GM12878 (cell line): ENCODE data around the gene SPINDOC. TPM values are rescaled to one million over a fixed set of nuclear protein-coding genes. Genes with fewer than 3 reads are reported as not detected.

ENCODE experiments used
- ATF7 ChIP-seq: fragments of 450-650 bp; IDR thresholded peaks from 2 replicates; pipeline ENCODE4 v1.6.1; 2016; ENCODE audit warnings: low read depth, mild to moderate bottlenecking
- BCL11A ChIP-seq: IDR thresholded peaks from 2 replicates; pipeline ENCODE4 v1.6.1; 2011; ENCODE audit warnings: low read depth, low read length
- CBFB ChIP-seq: IDR thresholded peaks from 2 replicates; pipeline ENCODE4 v1.6.1; 2016; ENCODE audit warnings: antibody characterized with exemption, low read depth
- CEBPB ChIP-seq, 2 experiments: fragments of 150-350 bp in 1 of 2; IDR thresholded peaks; 2 replicates each; pipeline ENCODE4 v1.6.1; 2012 to 2014; ENCODE audit warnings: low read depth in 2 of 2, low read length in 2 of 2, borderline replicate concordance in 1 of 2, inconsistent platforms in 1 of 2
- E2F4 ChIP-seq: IDR thresholded peaks from 2 replicates; pipeline ENCODE4 v1.6.1; 2012; ENCODE audit warnings: low read depth, low read length, improper control_type of control experiment
- HDAC2 ChIP-seq: fragments of 200-600 bp; sonication (generic); IDR thresholded peaks from 2 replicates; pipeline ENCODE4 v1.6.1; 2017
- IKZF1 ChIP-seq: fragments of 450-650 bp; conservative IDR thresholded peaks from 2 replicates; pipeline ENCODE4 v1.6.1; 2017; ENCODE audit warnings: antibody characterized with exemption, mild to moderate bottlenecking
- IRF3 ChIP-seq: fragments of 450-650 bp; IDR thresholded peaks from 2 replicates; pipeline ENCODE4 v1.6.1; 2014; ENCODE audit warnings: mild to moderate bottlenecking
- IRF4 ChIP-seq: IDR thresholded peaks from 2 replicates; pipeline ENCODE4 v1.6.1; 2011; ENCODE audit warnings: low read depth, low read length
- JUNB ChIP-seq: IDR thresholded peaks from 2 replicates; pipeline ENCODE4 v1.6.1; 2016; ENCODE audit warnings: antibody characterized with exemption, mild to moderate bottlenecking
- MTA3 ChIP-seq: IDR thresholded peaks from 2 replicates; pipeline ENCODE4 v1.6.1; 2012; ENCODE audit warnings: low read length, inconsistent platforms, borderline replicate concordance
- PAX8 ChIP-seq: fragments of 450-650 bp; IDR thresholded peaks from 2 replicates; pipeline ENCODE4 v1.6.1; 2017; ENCODE audit warnings: mild to moderate bottlenecking, moderate library complexity
- POU2F2 ChIP-seq: IDR thresholded peaks from 3 replicates; pipeline ENCODE4 v1.6.1; 2011; ENCODE audit warnings: low read depth, mild to moderate bottlenecking, low read length, borderline replicate concordance
- STAT3 ChIP-seq: IDR thresholded peaks from 2 replicates; pipeline ENCODE4 v1.6.1; 2011; ENCODE audit warnings: low read depth, low read length, improper control_type of control experiment
- SUPT20H ChIP-seq: IDR thresholded peaks from 2 replicates; pipeline ENCODE4 v1.6.1; 2011; ENCODE audit warnings: low read depth, mild to moderate bottlenecking, low read length, moderate library complexity, borderline replicate concordance; ENCODE audit not compliant: control insufficient read depth
- TCF12 ChIP-seq: IDR thresholded peaks from 2 replicates; pipeline ENCODE4 v1.6.1; 2011; ENCODE audit warnings: low read depth, mild to moderate bottlenecking, low read length
- TCF3 ChIP-seq: IDR thresholded peaks from 2 replicates; pipeline ENCODE4 v1.6.1; 2012; ENCODE audit warnings: low read depth, mild to moderate bottlenecking, low read length, borderline replicate concordance; ENCODE audit not compliant: insufficient read depth
- YY1 ChIP-seq: IDR thresholded peaks from 2 replicates; pipeline ENCODE4 v1.6.1; 2011; ENCODE audit warnings: low read depth, mild to moderate bottlenecking, low read length
- ZNF274 ChIP-seq: IDR thresholded peaks from one replicate; pipeline ENCODE4 v1.8.0; 2011; ENCODE audit not compliant: insufficient read length, insufficient read depth
- ZNF384 ChIP-seq: IDR thresholded peaks from 2 replicates; pipeline ENCODE4 v1.6.1; 2012; ENCODE audit warnings: low read depth, mild to moderate bottlenecking, low read length, improper control_type of control experiment, borderline replicate concordance
- polyA plus RNA-seq, 11 experiments: library from polyadenylated mRNA; depleted of rRNA in 4 of 11; unstranded in 6 of 11; stranded (reverse) in 5 of 11; fragments of >200 nt; fragmentation: Nextera tagmentation in 4 of 11; fragmentation: Illumina TruSeq in 1 of 11; extraction: Ambion mirVana in 4 of 11; extraction: Trizol in 1 of 11; gene quantifications; 1 replicate in 1 of 11; 2 replicates in 10 of 11; pipeline versions ENCODE4 v1.2.1 to v1.2.3, GENCODE V29; 2011 to 2016; ENCODE audit warnings: inconsistent platforms in 2 of 11, missing spikeins in 2 of 11, low read depth in 1 of 11
- total RNA-seq, 4 experiments: library from RNA; depleted of rRNA in 3 of 4; stranded (reverse); fragments of >200 nt in 3 of 4; fragmentation: Illumina TruSeq in 1 of 4; extraction: Trizol in 1 of 4; gene quantifications; 2 replicates each; pipeline versions ENCODE4 v1.2.1 to v1.2.3, GENCODE V29; 2013 to 2021
- TF ChIP-seq, protein P1 (sequence below): fragments of 450-650 bp; IDR thresholded peaks from 2 replicates; pipeline ENCODE4 v1.6.1; 2017; ENCODE audit warnings: mild to moderate bottlenecking
- TF ChIP-seq, protein P2 (sequence below): fragments of 150-350 bp; IDR thresholded peaks from 2 replicates; pipeline ENCODE4 v1.6.1; 2014; ENCODE audit warnings: mild to moderate bottlenecking, low read depth, low read length

SPINDOC gene
- total and polyA plus RNA-seq, 10 of the 15 experiments (the other 5 are each of a cell fraction or from before 2014, with no cell fraction given): 0.88 to 38.2 (median 16.9) TPM

DNA sequence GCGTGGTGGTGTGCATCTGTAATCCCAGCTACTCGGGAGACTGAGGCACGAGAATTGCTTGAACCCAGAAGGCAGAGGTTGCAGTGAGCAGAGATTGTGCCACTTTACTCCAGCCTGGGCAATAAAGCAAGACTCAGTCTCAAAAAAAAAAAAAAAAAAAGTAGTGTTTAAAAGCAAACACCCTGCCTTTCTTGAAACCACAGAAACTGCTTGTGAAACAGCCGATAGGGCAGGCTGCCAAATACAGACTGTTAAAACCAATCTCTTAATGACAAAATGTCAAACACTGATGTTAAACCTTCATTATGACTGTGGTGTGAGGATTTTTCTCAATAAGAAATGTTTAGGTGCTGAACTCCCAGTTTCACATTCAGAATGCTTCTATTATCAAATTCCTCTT lies 53.0 kb downstream of the SPINDOC start (continued):
- TF ChIP-seq IRF3 (no peak), JUNB (peak; percentile 75), IKZF1 (peak; percentile 68), BCL11A (peak; percentile 66), HDAC2 (no peak), YY1 (no peak), TCF3 (no peak), IRF4 (peak; percentile 77), CBFB (peak; percentile 58; the same call in 1 of the 2 replicates), TCF12 (no peak), ATF7 (peak; percentile 85), STAT3 (no peak), ZNF274 (no peak), SUPT20H (no peak), CEBPB (IDR thresholded peaks at IDR 0.05; ENCODE audit: borderline replicate concordance in 1 of 2, low read depth in 2 of 2, low read length in 2 of 2) (no peak), E2F4 (no peak), PAX8 (no peak; the same call in 1 of the 2 replicates), POU2F2 (no peak), MTA3 (no peak), ZNF384 (peak; percentile 95)
- TF ChIP-seq, protein P1, sequence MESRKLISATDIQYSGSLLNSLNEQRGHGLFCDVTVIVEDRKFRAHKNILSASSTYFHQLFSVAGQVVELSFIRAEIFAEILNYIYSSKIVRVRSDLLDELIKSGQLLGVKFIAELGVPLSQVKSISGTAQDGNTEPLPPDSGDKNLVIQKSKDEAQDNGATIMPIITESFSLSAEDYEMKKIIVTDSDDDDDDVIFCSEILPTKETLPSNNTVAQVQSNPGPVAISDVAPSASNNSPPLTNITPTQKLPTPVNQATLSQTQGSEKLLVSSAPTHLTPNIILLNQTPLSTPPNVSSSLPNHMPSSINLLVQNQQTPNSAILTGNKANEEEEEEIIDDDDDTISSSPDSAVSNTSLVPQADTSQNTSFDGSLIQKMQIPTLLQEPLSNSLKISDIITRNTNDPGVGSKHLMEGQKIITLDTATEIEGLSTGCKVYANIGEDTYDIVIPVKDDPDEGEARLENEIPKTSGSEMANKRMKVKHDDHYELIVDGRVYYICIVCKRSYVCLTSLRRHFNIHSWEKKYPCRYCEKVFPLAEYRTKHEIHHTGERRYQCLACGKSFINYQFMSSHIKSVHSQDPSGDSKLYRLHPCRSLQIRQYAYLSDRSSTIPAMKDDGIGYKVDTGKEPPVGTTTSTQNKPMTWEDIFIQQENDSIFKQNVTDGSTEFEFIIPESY: no peak
- TF ChIP-seq, protein P2, sequence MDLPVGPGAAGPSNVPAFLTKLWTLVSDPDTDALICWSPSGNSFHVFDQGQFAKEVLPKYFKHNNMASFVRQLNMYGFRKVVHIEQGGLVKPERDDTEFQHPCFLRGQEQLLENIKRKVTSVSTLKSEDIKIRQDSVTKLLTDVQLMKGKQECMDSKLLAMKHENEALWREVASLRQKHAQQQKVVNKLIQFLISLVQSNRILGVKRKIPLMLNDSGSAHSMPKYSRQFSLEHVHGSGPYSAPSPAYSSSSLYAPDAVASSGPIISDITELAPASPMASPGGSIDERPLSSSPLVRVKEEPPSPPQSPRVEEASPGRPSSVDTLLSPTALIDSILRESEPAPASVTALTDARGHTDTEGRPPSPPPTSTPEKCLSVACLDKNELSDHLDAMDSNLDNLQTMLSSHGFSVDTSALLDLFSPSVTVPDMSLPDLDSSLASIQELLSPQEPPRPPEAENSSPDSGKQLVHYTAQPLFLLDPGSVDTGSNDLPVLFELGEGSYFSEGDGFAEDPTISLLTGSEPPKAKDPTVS: no peak
